HPDE6-E6E7 (cell line): ENCODE results near the gene NUDT14.

ENCODE experiments used
- DNase-seq: peaks from one replicate; pipeline ENCODE4 v3.0.0; 2011; ENCODE audit warnings: missing footprints; ENCODE audit errors: extremely low spot score

NUDT14 gene

GRCh38 chr14:105176513-105176912, 4.6 kb downstream of the NUDT14 start:
- no peak for DNase-seq

- DNase-seq: peak; percentile 74
Measured at GRCh38 chr14:105173901-105174894, 6.9 kb downstream of the NUDT14 start.

- no peak for DNase-seq
Measured at GRCh38 chr14:105173145-105173544, 8.0 kb downstream of the NUDT14 start.

GRCh38 chr14:105172476-105172875, 8.6 kb downstream of the NUDT14 start:
- DNase-seq: no peak

GRCh38 chr14:105171004-105171673, 10.0 kb downstream of the NUDT14 start:
- no peak for DNase-seq

- no peak for DNase-seq
Measured at GRCh38 chr14:105169776-105170655, 11.1 kb downstream of the NUDT14 start.

GRCh38 chr14:105168979-105169507, 12.1 kb downstream of the NUDT14 start:
- DNase-seq: peak; percentile 67

- DNase-seq: peak; percentile 76
Measured at GRCh38 chr14:105168496-105168978, 12.6 kb downstream of the NUDT14 start, which contains the start of gene JAG2. JAG2 (minus strand) TSS chr14:105168776; CDS start chr14:105168420, 356 bp downstream.

GRCh38 chr14:105168093-105168420, 13.1 kb downstream of the NUDT14 start:
- no peak for DNase-seq

GRCh38 chr14:105167303-105168092, 13.6 kb downstream of the NUDT14 start:
- DNase-seq: peak; percentile 75

GRCh38 chr14:105166571-105167302, 14.4 kb downstream of the NUDT14 start:
- no peak for DNase-seq

GRCh38 chr14:105165761-105166485, 15.2 kb downstream of the NUDT14 start:
- DNase-seq: no peak

- no peak for DNase-seq
Measured at GRCh38 chr14:105165134-105165704, 15.9 kb downstream of the NUDT14 start.

GRCh38 chr14:105163040-105163742, 17.9 kb downstream of the NUDT14 start:
- no peak for DNase-seq

GRCh38 chr14:105162669-105162979, 18.5 kb downstream of the NUDT14 start:
- no peak for DNase-seq

GRCh38 chr14:105161964-105162668, 19.0 kb downstream of the NUDT14 start:
- DNase-seq: no peak

- DNase-seq: no peak
Measured at GRCh38 chr14:105161309-105161708, 19.8 kb downstream of the NUDT14 start.

- DNase-seq: no peak
Measured at GRCh38 chr14:105160776-105161175, 20.3 kb downstream of the NUDT14 start.
